DMS 273 (cell line): ENCODE measurements around the gene TSPAN31.

Experiments
- DNase-seq: peaks from one replicate; lab custom pipeline; 2025; ENCODE audit not compliant: unreplicated experiment; lab: John Stamatoyannopoulos, UW

TSPAN31 gene

DNA sequence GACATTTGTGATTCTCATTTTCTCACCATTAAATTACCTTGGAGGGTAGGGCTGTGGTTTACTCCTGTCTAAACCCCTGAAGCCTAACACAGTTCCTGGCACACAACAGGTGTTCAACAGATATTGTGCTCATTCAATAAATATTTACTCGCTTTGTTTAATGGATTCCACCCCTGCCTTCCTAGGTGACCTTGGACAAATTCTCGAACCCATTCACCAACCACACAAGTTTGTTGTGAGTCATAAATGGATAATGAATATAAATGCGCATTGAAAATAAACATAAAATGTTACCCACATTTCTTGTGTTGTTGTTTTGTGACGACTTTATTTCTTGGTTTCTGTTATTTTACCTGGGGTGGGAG is 37.4 kb downstream of the TSPAN31 start:
- no peak for DNase-seq

DNA sequence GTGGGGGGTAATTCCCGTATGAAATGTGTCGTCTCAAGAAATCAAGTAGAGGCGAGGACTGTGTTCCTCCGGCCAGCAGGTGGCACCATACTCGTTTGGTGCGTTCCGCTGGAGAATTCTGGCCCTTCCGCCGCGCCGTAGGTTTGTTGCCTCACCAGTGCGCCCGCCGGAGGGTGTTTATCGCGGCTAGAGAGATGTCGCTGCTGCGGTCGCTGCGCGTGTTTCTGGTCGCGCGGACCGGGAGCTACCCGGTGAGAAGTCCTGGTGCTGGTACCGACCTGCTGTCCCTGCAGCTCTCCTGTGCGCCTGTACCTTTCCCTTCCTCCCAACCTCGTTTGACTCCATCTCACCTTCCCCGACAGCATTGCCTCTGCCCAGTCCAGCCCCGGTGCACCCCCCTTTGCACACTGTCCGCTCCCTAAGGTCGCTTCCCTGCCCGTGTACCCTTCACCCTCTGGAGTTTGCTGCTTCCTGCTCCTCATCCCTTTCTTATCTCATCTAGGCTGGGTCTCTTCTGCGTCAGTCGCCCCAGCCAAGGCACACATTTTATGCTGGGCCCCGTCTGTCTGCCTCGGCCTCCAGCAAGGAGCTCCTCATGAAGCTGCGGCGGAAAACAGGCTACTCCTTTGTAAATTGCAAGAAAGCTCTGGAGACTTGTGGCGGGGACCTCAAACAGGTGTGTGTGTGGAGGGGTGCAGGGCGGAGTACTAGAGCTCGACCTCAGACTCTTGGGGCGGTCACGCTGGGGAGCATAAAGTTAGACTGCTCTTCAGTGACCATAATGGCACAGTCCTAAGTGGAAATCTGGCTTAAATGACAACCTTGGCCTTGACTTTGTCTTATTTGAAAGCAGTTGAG is 38.0 kb downstream of the TSPAN31 start, which contains the start of gene TSFM:
Gene TSFM (plus strand): TSS at position 180 of the 858 bp plus-strand sequence. CDS start 15 bp downstream, at position 195.
- DNase-seq, result peak; percentile 96

DNA sequence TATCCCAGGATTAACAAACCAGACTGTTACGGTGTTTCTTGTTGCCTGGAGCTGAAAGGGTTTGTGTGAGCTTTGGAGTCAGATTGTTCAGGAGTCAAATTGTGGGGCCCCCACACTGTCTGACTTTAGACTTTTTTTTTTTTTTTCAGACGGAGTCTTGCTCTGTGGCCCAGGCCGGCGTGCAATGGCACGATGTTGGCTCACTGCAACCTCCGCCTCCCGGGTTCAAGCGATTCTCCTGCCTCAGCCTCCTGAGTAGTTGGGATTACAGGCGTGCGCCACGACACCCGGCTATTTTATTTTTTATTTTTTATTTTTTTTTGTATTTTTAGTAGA is 38.6 kb downstream of the TSPAN31 start:
- DNase-seq, result no peak

DNA sequence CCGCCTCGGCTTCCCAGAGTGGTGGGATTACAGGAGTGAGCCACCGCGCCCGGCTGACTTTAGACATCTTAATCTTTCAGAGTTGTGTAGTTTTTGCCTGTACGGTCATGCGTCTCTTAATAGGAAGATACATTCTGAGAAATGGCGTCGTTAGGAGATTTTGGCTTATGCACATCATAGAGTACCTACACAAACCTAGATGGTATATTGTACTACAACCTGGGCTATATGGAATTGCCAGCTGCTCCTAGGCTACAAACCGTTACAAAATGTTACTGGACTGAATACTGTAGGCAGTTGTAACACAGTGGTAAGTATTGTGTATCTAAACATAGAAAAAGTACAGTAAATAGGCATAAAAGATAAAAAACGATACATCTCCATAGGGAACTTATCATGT is 39.0 kb downstream of the TSPAN31 start:
- no peak for DNase-seq

DNA sequence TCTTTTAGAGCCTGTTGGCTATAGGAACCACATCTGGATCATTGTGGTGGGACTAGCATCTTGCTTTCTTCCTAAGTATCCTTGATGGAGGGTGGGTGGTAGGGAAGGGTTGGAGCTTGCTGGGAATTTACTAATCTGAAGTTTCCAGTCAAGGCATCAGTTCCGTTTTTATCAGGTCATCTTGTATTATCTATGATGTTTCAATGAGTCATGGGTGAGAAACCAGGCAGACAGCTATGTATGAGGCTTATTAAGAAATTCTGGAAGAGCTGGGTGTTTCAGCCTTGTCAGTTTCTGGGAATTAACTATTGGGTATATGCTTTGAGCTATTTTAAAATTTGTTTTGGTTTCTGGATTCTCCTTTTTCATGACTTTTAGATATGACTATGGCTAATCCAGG is 49.1 kb downstream of the TSPAN31 start:
- DNase-seq, result no peak

DNA sequence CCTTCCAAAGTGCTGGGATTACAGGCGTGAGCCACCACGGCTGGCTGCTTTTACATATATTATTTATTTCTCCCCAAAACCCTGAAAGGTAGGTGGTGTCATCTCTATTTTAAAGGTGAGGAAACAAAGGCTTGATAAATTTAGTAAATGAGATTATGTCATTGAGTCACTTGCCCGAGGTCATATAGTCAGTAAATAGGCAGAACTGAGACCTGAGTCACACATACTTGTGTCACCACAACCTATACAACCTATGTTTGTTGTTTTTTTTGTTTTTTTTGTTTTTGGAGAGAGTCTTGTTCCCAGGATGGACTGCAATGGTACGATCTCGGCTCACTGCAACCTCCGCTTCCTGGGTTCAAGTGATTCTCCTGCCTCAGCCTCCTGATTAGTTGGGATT is 50.5 kb downstream of the TSPAN31 start:
- no peak for DNase-seq

DNA sequence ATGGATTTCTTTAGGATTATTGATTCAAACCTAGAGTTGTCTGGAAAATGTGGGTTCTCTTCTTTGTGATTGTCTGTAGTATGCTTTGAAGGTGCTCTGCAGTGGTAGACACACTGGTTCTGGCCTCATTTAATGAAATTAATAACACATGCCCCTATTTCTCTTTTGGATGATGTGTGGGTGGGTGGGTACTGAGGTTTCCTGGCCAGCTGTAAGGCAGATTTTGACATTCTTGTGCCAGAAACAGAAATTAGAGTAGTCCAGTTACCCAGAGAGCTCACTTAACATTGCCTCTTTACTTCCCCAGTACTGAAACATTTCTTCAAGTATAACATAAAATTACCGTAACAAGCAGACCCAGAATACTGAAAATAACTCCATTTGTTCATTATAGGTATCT is 52.2 kb downstream of the TSPAN31 start:
- DNase-seq, result no peak

DNA sequence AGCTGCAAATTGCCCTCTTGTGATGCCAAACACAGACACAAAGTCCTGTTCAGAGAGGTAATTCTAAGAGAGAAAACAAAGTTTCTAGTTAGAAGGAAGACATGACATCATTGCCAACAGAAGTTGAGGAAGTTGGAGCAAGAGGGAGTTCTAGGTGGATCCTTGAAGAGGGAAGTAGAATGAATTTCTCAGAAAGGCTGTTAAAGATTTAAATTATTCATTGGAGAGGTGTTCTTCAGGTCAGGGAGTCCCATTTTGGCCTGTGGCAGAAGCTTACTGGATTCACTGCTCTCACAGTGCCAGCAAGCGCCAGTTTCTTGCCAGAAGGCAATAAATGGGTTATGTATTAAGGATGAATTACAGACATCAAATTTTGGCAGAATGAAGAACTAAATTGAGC is 53.1 kb downstream of the TSPAN31 start:
- no peak for DNase-seq
